Motor neuron (in vitro differentiated cells): ENCODE data around the gene ANKMY1. TPM values are rescaled to one million over a fixed set of nuclear protein-coding genes. Genes with fewer than 3 reads are reported as not detected.

Source experiments
- ATAC-seq, 8 experiments: fragments of 200-7000 bp; cut with Tn5 transposase; replicated peaks in 6 of 8; 2 replicates each; pipeline ENCODE4 v1.8.0; 2021; ENCODE audit warnings: mild to moderate bottlenecking in 8 of 8, moderate library complexity in 8 of 8
- H3K27ac ChIP-seq, 2 donors: fragments of 250-450 bp; sonication (Bioruptor Pico); 2 replicates each; pipeline ENCODE4 v1.9.0; 2021; ENCODE audit warnings: antibody characterized with exemption in 2 of 2, mild to moderate bottlenecking in 2 of 2, moderate library complexity in 1 of 2
- H3K4me1 ChIP-seq, 2 donors: fragments of 250-450 bp; sonication (Bioruptor Pico); replicated peaks in 1 of 2; 2 replicates each; pipeline ENCODE4 v1.6.1; 2021; ENCODE audit warnings: antibody characterized with exemption in 2 of 2, mild to moderate bottlenecking in 2 of 2, moderate library complexity in 1 of 2
- H3K4me3 ChIP-seq, 5 donors: fragments of 250-450 bp; sonication (Bioruptor Pico); 2 replicates each; pipeline ENCODE4 v1.9.0; 2021; ENCODE audit warnings: antibody characterized with exemption in 5 of 5, mild to moderate bottlenecking in 5 of 5, moderate library complexity in 4 of 5
- WGBS, 10 experiments: fragments of 450-650 bp; shearing (Covaris generic); methylation state at CpG; one replicate each; pipeline ENCODE4 v1.0.0; 2022; 5-methylcytosine and 5-hydroxymethylcytosine counted together
- in situ Hi-C, 9 experiments: fragments of 400-800 bp; cut with MboI; loops; one replicate each; pipeline ENCODE4 v1.15.0; 2021; ENCODE audit warnings: low sequenced_read_pairs in 9 of 9, low pct_unique_long_range_greater_than_20kb in 2 of 9; ENCODE audit not compliant: unreplicated experiment in 9 of 9
- total RNA-seq, 8 experiments: library from RNA; unstranded; fragments of 300-600 nt; gene quantifications; 2 replicates each; pipeline versions ENCODE4 v1.2.3 to v1.2.4, GENCODE V29; 2022

Gene ANKMY1
- total RNA-seq, 8 experiments from 2014 or later = 4.9 to 27.3 (median 9.5) TPM

- WGBS, 10 experiments = no CpG with 5 or more reads among the region's 103 CpGs
- ATAC-seq = peak; percentile 65 to 87 (median 68)
- H3K4me3 ChIP-seq = peak overlapping the region; percentile 51 to 91 (median 76)
- in situ Hi-C loops = loop anchor here in 1 of 9 experiments (25.0 kb wide), 1 partner anchor 90 kb away; no protein-coding TSS in a partner anchor
- H3K27ac ChIP-seq = peak overlapping the region; percentile 90 to 93
- peaks cover 51 to 62% of the 10 kb centered on the region in 2 donors for H3K4me1 ChIP-seq
Measured at GRCh38 chr2:240452462-240453256, 105.1 kb downstream of the ANKMY1 start.

GRCh38 chr2:240451791-240452461 lies 105.9 kb downstream of the ANKMY1 start:
- peak overlapping the region; percentile 51 to 91 (median 76) for H3K4me3 ChIP-seq
- peaks cover 47 to 56% of the 10 kb centered on the region in 2 donors for H3K4me1 ChIP-seq
- peak overlapping the region; percentile 90 to 93 for H3K27ac ChIP-seq
- in situ Hi-C loops = loop anchor here in 1 of 9 experiments (25.0 kb wide), 1 partner anchor 90 kb away; no protein-coding TSS in a partner anchor
- WGBS, 10 experiments = 60 to 80% (median 70%) methylated on average over 1 to 4 of the region's 20 CpGs; no CpG with 5 or more reads in 7 of the 10 experiments
- peak in 5 of 8 experiments; percentile 0 to 7 (median 5) for ATAC-seq

- H3K4me3 ChIP-seq = no peak overlapping the region
- peaks cover 39 to 49% of the 10 kb centered on the region in 2 donors for H3K4me1 ChIP-seq
- 67 to 80% methylated on average over 1 to 3 of the region's 13 CpGs; no CpG with 5 or more reads in 8 of the 10 experiments for WGBS, 10 experiments
- in situ Hi-C loops = loop anchor here in 1 of 9 experiments (25.0 kb wide), 1 partner anchor 89 kb away; no protein-coding TSS in a partner anchor
- H3K27ac ChIP-seq = peak overlapping the region; percentile 49 to 90
- ATAC-seq = no peak
Measured at GRCh38 chr2:240451108-240451611, 106.6 kb downstream of the ANKMY1 start.

GRCh38 chr2:240450532-240451107 lies 107.2 kb downstream of the ANKMY1 start:
- H3K4me3 ChIP-seq = no peak overlapping the region
- peak in 1 of 8 experiments; percentile 2 for ATAC-seq

GRCh38 chr2:240449764-240450531 lies 107.8 kb downstream of the ANKMY1 start:
- WGBS, 10 experiments = 55 to 92% (median 71%) methylated on average over 1 to 12 of the region's 22 CpGs; no CpG with 5 or more reads in 2 of the 10 experiments

More at GRCh38 chr2:240450532-240451107, 107.2 kb downstream of the ANKMY1 start:
- Histone ChIP-seq H3K27ac (peak overlapping the region; percentile 49 to 74), H3K4me1 (peaks cover 34 to 43% of the 10 kb centered on the region in 2 donors)
- in situ Hi-C loops = loop anchor here in 1 of 9 experiments (25.0 kb wide), 1 partner anchor 88 kb away; no protein-coding TSS in a partner anchor
- WGBS, 10 experiments = 100% methylated on average over 1 of the region's 16 CpGs; no CpG with 5 or more reads in 9 of the 10 experiments

GRCh38 chr2:240448387-240449274 lies 109.2 kb downstream of the ANKMY1 start:
- 80 to 100% (median 100%) methylated on average over 1 to 3 of the region's 23 CpGs; no CpG with 5 or more reads in 5 of the 10 experiments for WGBS, 10 experiments
- Histone ChIP-seq H3K4me3 (no peak overlapping the region), H3K27ac (no peak overlapping the region), H3K4me1 (peaks cover 29 to 31% of the 10 kb centered on the region in 2 donors)
- ATAC-seq = no peak
- in situ Hi-C loops = loop anchor here in 8 of 9 experiments (25.0 kb wide), 3 partner anchors 211 to 386 kb away; partner anchors contain the start of gene OR6B3 (in 3 of the 8)

More at GRCh38 chr2:240449764-240450531, 107.8 kb downstream of the ANKMY1 start:
- Histone ChIP-seq H3K27ac (peak overlapping the region; percentile 49 to 74), H3K4me3 (no peak overlapping the region), H3K4me1 (peaks cover 29 to 37% of the 10 kb centered on the region in 2 donors)
- in situ Hi-C loops = loop anchor here in 8 of 9 experiments (25.0 kb wide), 4 partner anchors 88 to 388 kb away; partner anchors contain the start of gene OR6B3 (in 3 of the 8)
- peak in 6 of 8 experiments; percentile 7 to 35 (median 28) for ATAC-seq

- no peak for ATAC-seq
- Histone ChIP-seq H3K27ac (no peak overlapping the region), H3K4me3 (no peak overlapping the region), H3K4me1 (peaks cover 29 to 31% of the 10 kb centered on the region in 2 donors)
- 60 to 100% (median 93%) methylated on average over 1 to 6 of the region's 15 CpGs; no CpG with 5 or more reads in 4 of the 10 experiments for WGBS, 10 experiments
- in situ Hi-C loops = loop anchor here in 8 of 9 experiments (25.0 kb wide), 3 partner anchors 211 to 386 kb away; partner anchors contain the start of gene OR6B3 (in 3 of the 8)
Measured at GRCh38 chr2:240447934-240448333, 109.9 kb downstream of the ANKMY1 start.

- in situ Hi-C loops = loop anchor here in 8 of 9 experiments (25.0 kb wide), 3 partner anchors 210 to 385 kb away; partner anchors contain the start of gene OR6B3 (in 3 of the 8)
Measured at GRCh38 chr2:240447331-240447730, 110.5 kb downstream of the ANKMY1 start.

GRCh38 chr2:240446664-240447175 lies 111.1 kb downstream of the ANKMY1 start:
- no peak for ATAC-seq
- H3K4me3 ChIP-seq = no peak overlapping the region
- 80 to 100% (median 100%) methylated on average over 1 to 2 of the region's 12 CpGs; no CpG with 5 or more reads in 7 of the 10 experiments for WGBS, 10 experiments
- in situ Hi-C loops = loop anchor here in 8 of 9 experiments (25.0 kb wide), 3 partner anchors 209 to 384 kb away; partner anchors contain the start of gene OR6B3 (in 3 of the 8)
- peaks cover 23 to 25% of the 10 kb centered on the region in 2 donors for H3K4me1 ChIP-seq
- H3K27ac ChIP-seq = no peak overlapping the region

More at GRCh38 chr2:240447331-240447730, 110.5 kb downstream of the ANKMY1 start:
- Histone ChIP-seq H3K4me1 (peaks cover 29 to 31% of the 10 kb centered on the region in 2 donors), H3K27ac (no peak overlapping the region), H3K4me3 (no peak overlapping the region)
- 71 to 78% (median 72%) methylated on average over 4 to 12 of the region's 22 CpGs; no CpG with 5 or more reads in 7 of the 10 experiments for WGBS, 10 experiments
- no peak for ATAC-seq

- H3K4me3 ChIP-seq = no peak overlapping the region
- peaks cover 17 to 19% of the 10 kb centered on the region in 2 donors for H3K4me1 ChIP-seq
- no peak overlapping the region for H3K27ac ChIP-seq
- WGBS, 10 experiments = 60 to 100% (median 90%) methylated on average over 1 to 9 of the region's 24 CpGs; no CpG with 5 or more reads in 3 of the 10 experiments
- in situ Hi-C loops = loop anchor here in 8 of 9 experiments (25.0 kb wide), 3 partner anchors 209 to 384 kb away; partner anchors contain the start of gene OR6B3 (in 3 of the 8)
- ATAC-seq = peak in 3 of 8 experiments; percentile 9 to 62 (median 52)
Measured at GRCh38 chr2:240445961-240446663, 111.7 kb downstream of the ANKMY1 start.
